Spinal cord (tissue), 10 donors: ENCODE data around the gene THSD7A. TPM values are rescaled to one million over a fixed set of nuclear protein-coding genes. Genes with fewer than 3 reads are reported as not detected.
"Not testable (repeated sequence)": the region's sequence is repeated elsewhere in the genome, so short reads cannot be mapped to it uniquely, and the experiment has no call there.

Experiments
- DNase-seq, 6 donors: peaks; one replicate each; pipeline versions ENCODE4 v3.0.0 to v3.0.0-alpha.2; 2013 to 2015; ENCODE audit warnings: low spot score in 6 of 6, low read depth in 4 of 6
- H3K27ac ChIP-seq: one replicate; pipeline ENCODE4 v1.5.1; 2013; ENCODE audit warnings: low read depth, low read length, control low read depth
- H3K27me3 ChIP-seq: one replicate; pipeline ENCODE4 v1.6.1; 2013; ENCODE audit warnings: low read length; ENCODE audit not compliant: control insufficient read depth, insufficient read depth
- H3K36me3 ChIP-seq: one replicate; pipeline ENCODE4 v1.6.1; 2013; ENCODE audit warnings: low read length; ENCODE audit not compliant: control insufficient read depth, insufficient read depth
- H3K4me1 ChIP-seq: one replicate; pipeline ENCODE4 v1.6.1; 2013; ENCODE audit warnings: low read length; ENCODE audit not compliant: control insufficient read depth, insufficient read depth
- H3K4me3 ChIP-seq: one replicate; pipeline ENCODE4 v1.5.1; 2013; ENCODE audit warnings: low read depth, low read length, control low read depth
- H3K9me3 ChIP-seq: one replicate; pipeline ENCODE4 v1.6.1; 2013; ENCODE audit warnings: low read length; ENCODE audit not compliant: control insufficient read depth, insufficient read depth
- WGBS: methylation state at CpG from one replicate; pipeline ENCODE4 v1.1.5; 2013; ENCODE audit warnings: missing lambda C conversion rate; ENCODE audit not compliant: insufficient coverage; 5-methylcytosine and 5-hydroxymethylcytosine counted together
- polyA plus RNA-seq, 2 donors: library from polyadenylated mRNA; unstranded; fragments of 120-200 nt; gene quantifications; one replicate each; pipeline ENCODE4 v1.2.1, GENCODE V29; 2013; ENCODE audit not compliant: insufficient read length in 2 of 2
- total RNA-seq, 2 donors: library from RNA; depleted of rRNA in 1 of 2; stranded (reverse); fragments of 120-200 nt in 1 of 2; fragments of >200 nt in 1 of 2; gene quantifications; one replicate each; pipeline versions ENCODE4 v1.2.3 to v1.2.4, GENCODE V29; 2013 to 2014
- donor health status: healthy.

THSD7A gene
- total and polyA plus RNA-seq, 4 donors: 15.7 to 50.5 (median 20.4) TPM

GRCh38 chr7:11527707-11528106, 304.3 kb downstream of the THSD7A start:
- DNase-seq: no peak
- H3K4me1 ChIP-seq: no peaks in the 10 kb centered on the region
- 57% methylated on average over 1 of the region's 2 CpGs for WGBS
- no peak overlapping the region for H3K4me3 ChIP-seq
- no peaks in the 10 kb centered on the region for H3K27me3 ChIP-seq
- no peaks in the 10 kb centered on the region for H3K36me3 ChIP-seq
- no peaks in the 10 kb centered on the region for H3K9me3 ChIP-seq
- no peak overlapping the region for H3K27ac ChIP-seq

- H3K4me1 ChIP-seq: no peaks in the 10 kb centered on the region
- H3K36me3 ChIP-seq: no peaks in the 10 kb centered on the region
- peak in 2 of 6 donors; percentile 37 for DNase-seq
- WGBS: no CpG with 5 or more reads among the region's 5 CpGs
- no peaks in the 10 kb centered on the region for H3K27me3 ChIP-seq
- H3K4me3 ChIP-seq: no peak overlapping the region
- no peaks in the 10 kb centered on the region for H3K9me3 ChIP-seq
- peak overlapping the region; percentile 36 for H3K27ac ChIP-seq
These were observed 307.3 kb downstream of the THSD7A start for GRCh38 chr7:11524476-11525397.

- H3K4me3 ChIP-seq, DNase-seq, H3K4me1 ChIP-seq, H3K9me3 ChIP-seq, H3K27ac ChIP-seq, H3K36me3 ChIP-seq, H3K27me3 ChIP-seq: not testable (repeated sequence)
- WGBS: no CpG with 5 or more reads among the region's 2 CpGs
These were observed 310.0 kb downstream of the THSD7A start for GRCh38 chr7:11521964-11522499.

GRCh38 chr7:11517853-11518252, 314.1 kb downstream of the THSD7A start:
- H3K9me3 ChIP-seq: no peaks in the 10 kb centered on the region
- no peak for DNase-seq
- no peaks in the 10 kb centered on the region for H3K4me1 ChIP-seq
- WGBS: no CpG with 5 or more reads among the region's 1 CpG
- H3K4me3 ChIP-seq: no peak overlapping the region
- no peaks in the 10 kb centered on the region for H3K27me3 ChIP-seq
- H3K36me3 ChIP-seq: no peaks in the 10 kb centered on the region
- H3K27ac ChIP-seq: no peak overlapping the region

GRCh38 chr7:11516328-11516727, 315.7 kb downstream of the THSD7A start:
- H3K27me3 ChIP-seq: no peaks in the 10 kb centered on the region
- H3K27ac ChIP-seq: no peak overlapping the region
- H3K36me3 ChIP-seq: no peaks in the 10 kb centered on the region
- H3K4me1 ChIP-seq: no peaks in the 10 kb centered on the region
- H3K9me3 ChIP-seq: no peaks in the 10 kb centered on the region
- H3K4me3 ChIP-seq: no peak overlapping the region
- no peak for DNase-seq
- WGBS: no CpG with 5 or more reads among the region's 3 CpGs

GRCh38 chr7:11513460-11513859, 318.5 kb downstream of the THSD7A start:
- no peaks in the 10 kb centered on the region for H3K4me1 ChIP-seq
- H3K27me3 ChIP-seq: no peaks in the 10 kb centered on the region
- no peaks in the 10 kb centered on the region for H3K9me3 ChIP-seq
- no peak overlapping the region for H3K27ac ChIP-seq
- no peak for DNase-seq
- no peak overlapping the region for H3K4me3 ChIP-seq
- no CpG with 5 or more reads among the region's 1 CpG for WGBS
- H3K36me3 ChIP-seq: no peaks in the 10 kb centered on the region

- no peak overlapping the region for H3K27ac ChIP-seq
- no peaks in the 10 kb centered on the region for H3K36me3 ChIP-seq
- no peaks in the 10 kb centered on the region for H3K4me1 ChIP-seq
- H3K4me3 ChIP-seq: no peak overlapping the region
- no peak for DNase-seq
- H3K27me3 ChIP-seq: no peaks in the 10 kb centered on the region
- peaks cover 3% of the 10 kb centered on the region for H3K9me3 ChIP-seq
- no CpG with 5 or more reads among the region's 1 CpG for WGBS
These were observed 324.1 kb downstream of the THSD7A start for GRCh38 chr7:11507929-11508328.

- Histone ChIP-seq H3K27ac (no peak overlapping the region), H3K9me3 (peaks cover 7% of the 10 kb centered on the region), H3K4me3 (no peak overlapping the region)
These were observed 325.6 kb downstream of the THSD7A start for GRCh38 chr7:11506417-11506816.

GRCh38 chr7:11505471-11505985, 326.5 kb downstream of the THSD7A start:
- WGBS: no CpG with 5 or more reads among the region's 3 CpGs
- no peaks in the 10 kb centered on the region for H3K27me3 ChIP-seq
- DNase-seq: peak in 2 of 6 donors; percentile 3 to 60
- no peaks in the 10 kb centered on the region for H3K4me1 ChIP-seq
- H3K36me3 ChIP-seq: no peaks in the 10 kb centered on the region
- H3K9me3 ChIP-seq: peaks cover 9% of the 10 kb centered on the region
- no peak overlapping the region for H3K27ac ChIP-seq
- no peak overlapping the region for H3K4me3 ChIP-seq

More at GRCh38 chr7:11506417-11506816, 325.6 kb downstream of the THSD7A start:
- Histone ChIP-seq H3K36me3 (no peaks in the 10 kb centered on the region), H3K27me3 (no peaks in the 10 kb centered on the region), H3K4me1 (no peaks in the 10 kb centered on the region)
- no peak for DNase-seq

GRCh38 chr7:11492307-11492706, 339.7 kb downstream of the THSD7A start:
- no peak overlapping the region for H3K4me3 ChIP-seq
- no peaks in the 10 kb centered on the region for H3K36me3 ChIP-seq
- H3K27me3 ChIP-seq: no peaks in the 10 kb centered on the region
- no peaks in the 10 kb centered on the region for H3K4me1 ChIP-seq
- WGBS: no CpG with 5 or more reads among the region's 1 CpG
- H3K9me3 ChIP-seq: no peaks in the 10 kb centered on the region
- H3K27ac ChIP-seq: no peak overlapping the region
- DNase-seq: peak in 1 of 6 donors; percentile 10
